NCI-H1436 treated with DMSO at 0.1 percent for 48 hours (cell line): ENCODE measurements around the gene LONRF3.
"Not testable (repeated sequence)": the region's sequence is repeated elsewhere in the genome, so short reads cannot be mapped to it uniquely, and the experiment has no call there.

Experiments
- DNase-seq: peaks from one replicate; lab custom pipeline; 2025; lab: John Stamatoyannopoulos, UW

The LONRF3 gene

DNA sequence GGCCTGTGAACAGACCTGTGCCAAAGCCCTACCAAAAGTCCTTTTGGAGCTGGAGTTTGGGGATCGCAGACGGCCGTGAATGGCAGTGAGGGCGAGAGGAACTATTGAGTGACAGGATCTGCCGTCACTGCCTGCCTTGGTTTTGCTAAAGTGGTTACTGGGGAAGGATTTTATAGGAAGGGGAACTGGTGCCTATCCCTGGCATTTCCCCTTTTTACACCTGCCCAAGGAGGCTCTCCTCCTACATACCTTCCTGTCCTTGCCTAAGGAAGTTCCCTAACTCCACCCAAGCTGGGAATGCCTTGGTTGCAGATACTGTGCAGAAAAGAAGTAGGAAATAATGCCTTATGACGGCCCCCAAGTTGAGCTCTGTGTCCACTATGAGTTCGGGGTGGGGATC is 14.5 kb downstream of the LONRF3 start:
- no peak for DNase-seq

DNA sequence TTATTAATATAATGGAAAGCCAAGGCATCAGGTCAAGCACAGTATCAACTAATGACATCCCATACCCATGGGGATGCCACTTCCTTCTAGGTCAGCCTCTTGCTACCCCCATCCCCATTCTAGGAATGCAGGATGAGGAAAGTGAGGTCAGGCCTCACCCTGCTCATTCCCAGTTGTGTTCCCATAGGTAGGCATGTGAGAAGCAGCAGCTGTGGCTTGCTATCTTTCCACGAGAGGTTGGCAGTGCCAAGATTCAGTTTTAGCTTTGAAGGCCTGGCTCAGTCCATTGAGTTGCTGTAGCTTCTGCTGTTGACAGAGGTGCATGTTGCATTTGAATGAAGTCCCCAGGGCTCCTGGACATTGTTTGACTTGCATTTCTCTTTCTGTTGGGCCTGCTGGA is 15.5 kb downstream of the LONRF3 start:
- DNase-seq, result no peak

DNA sequence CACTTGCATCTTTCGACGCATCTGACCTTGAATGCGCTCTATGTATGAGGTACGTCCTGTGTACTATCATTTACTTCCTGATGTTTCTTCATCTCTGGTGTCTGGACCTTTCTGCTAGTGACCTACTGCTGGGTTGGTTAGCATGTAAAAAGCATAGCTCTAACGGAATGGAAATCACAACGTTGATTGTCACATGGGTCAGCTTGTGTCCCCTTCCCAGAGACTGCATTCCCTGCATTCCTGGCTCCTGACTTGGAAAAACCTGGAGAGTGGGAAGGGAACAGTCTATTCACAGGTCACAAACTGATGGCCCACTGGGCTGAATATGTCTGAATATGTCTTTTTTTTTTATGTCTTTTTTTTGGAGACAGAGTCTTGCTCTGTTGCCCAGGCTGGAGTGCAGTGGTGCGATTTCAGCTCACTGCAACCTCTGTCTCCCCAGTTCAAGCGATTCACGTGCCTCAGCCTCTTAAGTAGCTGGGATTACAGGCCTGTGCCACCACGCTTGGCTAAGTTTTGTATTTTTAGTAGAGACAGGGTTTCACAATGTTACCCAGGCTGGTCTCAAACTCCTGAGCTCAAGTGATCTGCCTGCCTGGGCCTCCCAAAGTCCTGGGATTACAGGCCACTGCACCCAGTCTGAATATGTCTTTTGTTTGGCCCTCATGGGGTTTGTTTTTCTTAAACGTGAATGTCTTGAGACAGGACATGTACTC is 16.3 kb downstream of the LONRF3 start:
- DNase-seq, result no peak

DNA sequence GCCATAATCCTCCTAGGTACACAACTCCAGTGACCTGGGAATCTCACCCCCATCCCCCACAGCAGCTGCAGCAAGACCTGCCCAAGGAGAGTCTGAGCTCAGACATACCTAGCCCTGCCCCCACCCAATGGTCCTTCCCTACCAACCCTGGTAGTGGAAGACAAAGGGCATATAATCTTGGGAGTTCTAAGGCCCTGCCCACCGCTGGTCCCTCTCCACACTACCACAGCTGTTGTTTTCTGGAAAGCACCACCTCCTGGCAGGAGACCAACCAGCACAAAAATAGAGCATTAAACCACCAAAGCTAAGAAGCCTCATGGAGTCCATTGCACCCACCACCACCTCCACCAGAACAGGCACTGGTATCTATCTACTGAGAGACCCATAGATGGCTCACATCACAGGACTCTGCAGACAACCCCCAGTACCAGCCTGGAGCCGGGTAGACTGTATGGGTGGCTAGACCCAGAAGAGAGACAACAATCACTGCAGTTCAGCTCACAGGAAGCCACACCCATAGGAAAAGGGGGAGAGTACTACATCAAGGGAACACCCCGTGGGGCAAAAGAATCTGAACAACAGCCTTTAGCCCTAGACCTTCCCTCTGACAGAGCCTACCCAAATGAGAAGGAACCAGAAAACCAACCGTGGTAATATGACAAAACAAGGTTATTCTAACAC is 18.2 kb downstream of the LONRF3 start:
- DNase-seq, result not testable (repeated sequence)

DNA sequence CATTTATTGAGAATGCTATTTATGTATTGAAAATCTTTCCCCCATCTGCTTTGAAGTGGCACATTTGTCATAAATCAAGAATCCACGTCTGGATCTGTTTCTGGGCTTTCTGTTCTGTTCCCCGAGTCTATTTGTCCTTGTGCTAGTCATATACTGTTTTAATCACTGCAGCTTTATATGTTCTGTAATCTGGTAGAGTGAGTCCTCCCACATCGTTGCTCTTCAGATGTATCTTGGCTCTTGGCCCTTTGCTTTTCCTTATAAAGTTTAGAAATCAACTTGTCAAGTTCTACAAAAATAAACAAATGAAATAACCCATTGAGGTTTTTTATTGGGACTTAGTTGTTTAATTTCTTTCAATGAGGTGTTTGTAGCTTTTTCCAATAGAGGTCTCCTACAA is 29.0 kb downstream of the LONRF3 start:
- DNase-seq, result no peak

DNA sequence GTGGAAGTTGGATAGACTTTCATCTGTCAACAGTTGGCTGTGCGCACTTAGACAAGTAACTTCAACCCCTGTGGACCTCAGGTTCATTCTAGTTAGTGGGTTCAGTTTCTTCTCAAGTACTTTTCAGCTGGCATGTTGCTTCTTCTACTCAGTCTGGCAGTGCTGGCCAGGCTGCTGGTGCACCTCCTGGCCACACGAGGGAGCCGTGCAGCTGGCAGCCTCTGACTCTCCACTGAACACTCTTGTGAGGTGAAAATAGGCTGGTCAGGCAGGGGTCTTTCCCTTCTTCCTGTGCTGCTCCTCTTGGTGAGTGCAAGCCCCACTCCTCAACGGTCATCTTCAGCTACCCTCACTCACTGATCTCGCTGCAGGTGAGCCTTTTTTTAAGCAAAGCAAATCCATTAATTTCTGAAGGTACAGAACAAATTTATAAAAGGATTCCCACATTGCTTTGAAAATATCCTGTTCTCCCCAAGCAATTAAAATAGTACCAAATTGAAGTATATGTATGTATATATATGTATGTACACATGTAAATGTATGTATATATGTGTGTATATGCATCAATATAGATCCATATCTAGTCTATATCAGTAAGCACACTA is 30.6 kb downstream of the LONRF3 start:
- DNase-seq, result no peak

DNA sequence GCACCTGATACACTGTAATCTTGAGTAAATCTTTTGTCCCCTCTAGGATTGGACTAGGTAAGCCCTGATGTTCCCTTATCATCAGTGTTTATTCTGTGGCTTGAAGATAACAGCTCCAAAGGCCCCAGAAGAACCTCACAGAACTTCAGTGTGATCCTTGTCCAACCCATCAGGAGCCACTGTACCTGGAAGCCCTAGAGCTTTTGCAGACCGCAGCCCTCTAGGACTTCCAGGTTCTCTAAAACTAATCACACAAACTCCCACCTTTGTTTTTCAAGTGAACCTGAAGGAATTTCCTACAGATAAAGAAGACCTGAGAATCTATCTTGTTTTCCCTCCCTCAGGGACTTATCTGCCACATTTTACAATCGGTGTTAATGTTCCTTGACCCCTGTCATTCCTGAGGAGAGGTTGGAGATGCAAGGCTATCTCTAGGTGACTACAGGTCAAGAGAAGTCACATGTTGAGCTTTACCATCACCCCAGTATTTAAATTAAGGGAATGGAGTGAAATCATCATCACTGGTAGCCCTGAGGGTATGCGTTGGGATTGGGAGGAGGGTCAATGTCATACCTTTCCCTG is 32.9 kb downstream of the LONRF3 start:
- DNase-seq, result no peak

DNA sequence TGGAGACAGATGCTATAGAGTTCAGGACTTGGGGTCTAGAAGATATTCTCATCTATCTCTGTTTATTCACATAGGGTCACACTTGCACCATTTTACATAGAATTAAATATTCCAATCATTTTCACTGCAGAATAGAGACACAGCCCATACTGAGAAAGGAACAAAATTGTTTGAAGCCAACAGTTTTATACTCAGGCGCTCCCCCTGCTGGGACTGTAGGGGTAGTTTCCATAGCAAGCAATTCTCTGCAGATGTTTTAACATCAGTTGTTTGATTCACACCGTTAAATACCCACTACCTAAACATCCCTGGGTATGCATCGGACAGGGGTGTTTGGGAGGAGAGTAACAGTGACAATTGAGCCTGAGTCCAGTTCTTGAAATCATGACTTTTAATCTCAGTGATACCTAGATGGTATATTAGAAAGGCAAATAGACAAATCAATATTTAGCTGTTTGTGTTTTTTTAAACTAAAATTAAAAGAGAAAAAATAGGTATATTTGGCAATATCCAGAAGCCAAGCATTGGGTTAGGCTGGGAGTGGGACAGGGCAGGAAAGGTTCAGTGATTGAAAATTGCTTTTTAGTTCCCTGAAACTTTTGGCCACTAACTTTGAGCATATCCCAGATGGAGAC is 33.8 kb downstream of the LONRF3 start:
- no peak for DNase-seq

DNA sequence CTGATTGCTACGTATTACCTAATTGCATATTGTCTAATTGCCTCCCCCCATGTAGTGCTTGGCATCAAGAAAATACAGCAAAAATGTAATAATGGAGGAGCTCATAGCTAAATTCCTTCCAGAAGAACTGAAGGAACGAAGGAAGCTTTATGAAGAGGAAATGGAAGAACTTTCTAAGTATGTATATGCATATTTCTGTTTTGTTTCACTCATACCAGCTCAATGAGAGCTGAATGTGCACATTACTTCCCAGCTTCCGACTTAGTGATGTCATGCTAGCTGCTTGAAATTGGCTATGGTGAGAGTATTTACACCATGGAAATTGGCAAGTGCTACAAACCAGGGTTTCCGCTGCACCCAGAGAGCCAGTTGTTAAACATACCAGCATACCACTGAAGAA is 34.7 kb downstream of the LONRF3 start:
- no peak for DNase-seq

DNA sequence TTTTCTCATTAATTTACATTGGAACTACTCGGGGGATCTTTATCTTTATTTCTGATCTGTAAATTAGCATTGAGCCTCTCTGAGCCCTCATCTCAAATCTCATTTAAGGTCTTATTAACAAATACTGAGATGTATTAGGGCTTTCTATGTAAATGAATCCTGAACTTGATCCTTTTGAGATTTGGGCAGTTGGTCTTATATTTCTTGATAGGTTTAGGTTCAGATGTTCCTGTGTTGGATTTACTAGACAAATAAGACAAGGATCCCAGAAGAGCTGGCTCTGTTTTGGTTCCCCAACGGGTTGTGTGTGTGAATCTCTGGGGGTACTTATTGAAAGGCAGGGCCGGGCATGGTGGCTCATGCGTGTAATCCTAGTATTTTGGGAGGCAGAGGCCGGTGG is 36.1 kb downstream of the LONRF3 start:
- no peak for DNase-seq

DNA sequence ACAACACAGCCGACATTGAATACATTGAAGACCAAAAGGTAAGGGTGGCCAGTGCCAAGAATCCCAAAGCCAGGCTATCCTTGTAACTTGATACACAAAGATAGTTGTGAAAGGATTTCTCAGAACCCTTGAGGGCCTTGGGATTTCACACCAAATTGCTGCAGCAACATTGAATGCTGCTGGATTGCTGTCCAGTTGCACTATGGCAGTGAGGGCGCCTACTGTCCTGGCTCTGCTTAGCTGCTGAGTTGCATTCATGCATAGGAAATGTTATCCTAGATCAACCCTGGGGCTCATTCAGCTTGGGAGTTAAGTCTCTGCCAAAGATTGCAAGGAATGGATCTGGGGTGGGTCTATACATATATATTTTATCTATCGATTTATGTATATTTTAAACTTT is 38.7 kb downstream of the LONRF3 start:
- no peak for DNase-seq

DNA sequence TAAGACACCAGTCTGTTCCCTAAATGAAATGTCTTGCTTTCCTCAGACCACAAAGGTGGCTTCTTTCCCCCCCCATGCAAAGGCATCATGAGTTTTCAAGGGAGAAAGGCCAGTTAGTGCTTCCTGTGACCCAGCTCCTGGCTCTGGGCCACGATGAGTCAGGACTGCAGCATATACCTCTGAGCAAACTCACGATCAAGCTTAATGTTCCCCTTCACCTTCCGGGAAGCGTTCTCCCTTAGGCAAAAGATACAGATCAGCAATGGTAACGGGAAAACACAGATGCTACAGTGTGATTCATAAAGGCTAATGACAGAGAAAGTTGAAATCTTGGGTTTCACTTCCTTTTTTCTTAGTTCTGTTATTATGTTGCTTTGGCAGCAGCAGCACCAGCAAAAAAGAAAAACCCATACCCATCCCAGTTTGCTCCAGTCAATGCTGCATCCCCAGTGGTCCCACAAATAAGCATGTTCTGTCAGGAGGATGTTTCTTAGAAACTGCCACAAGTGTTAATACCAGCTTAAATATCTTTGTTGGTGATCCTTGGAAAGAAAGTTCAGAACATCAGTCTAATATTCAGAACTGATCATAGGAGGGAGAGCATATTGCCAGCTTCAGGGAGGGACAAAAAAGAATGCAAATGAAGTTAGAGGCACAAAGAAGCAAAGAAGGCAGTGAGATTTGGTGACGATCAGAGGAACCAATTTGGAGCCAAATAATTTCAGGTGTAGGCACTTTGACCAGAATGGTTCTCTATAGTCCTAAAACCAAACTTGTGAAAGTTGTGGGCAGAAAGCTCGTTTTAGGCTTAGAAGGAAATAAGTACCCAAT is 41.2 kb downstream of the LONRF3 start:
- DNase-seq, result no peak

DNA sequence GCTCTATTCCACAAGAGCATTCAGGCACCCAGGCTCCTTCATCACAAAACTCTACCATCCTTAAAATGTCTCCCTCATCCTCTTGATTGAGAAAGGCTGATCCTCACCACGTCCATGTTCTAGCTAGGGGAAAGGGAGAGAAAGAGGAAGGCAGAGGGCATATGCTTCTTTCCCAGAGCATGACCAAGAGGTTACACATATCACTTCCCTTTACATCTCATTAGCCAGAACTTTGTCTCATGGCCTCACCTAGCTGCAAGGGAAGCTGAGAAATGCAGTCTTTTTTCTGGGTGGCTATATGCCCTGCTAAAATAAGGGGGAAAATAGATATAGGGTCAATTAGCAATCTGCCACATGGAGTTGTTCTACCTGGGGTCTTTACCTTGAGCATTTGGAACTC is 42.7 kb downstream of the LONRF3 start:
- no peak for DNase-seq

DNA sequence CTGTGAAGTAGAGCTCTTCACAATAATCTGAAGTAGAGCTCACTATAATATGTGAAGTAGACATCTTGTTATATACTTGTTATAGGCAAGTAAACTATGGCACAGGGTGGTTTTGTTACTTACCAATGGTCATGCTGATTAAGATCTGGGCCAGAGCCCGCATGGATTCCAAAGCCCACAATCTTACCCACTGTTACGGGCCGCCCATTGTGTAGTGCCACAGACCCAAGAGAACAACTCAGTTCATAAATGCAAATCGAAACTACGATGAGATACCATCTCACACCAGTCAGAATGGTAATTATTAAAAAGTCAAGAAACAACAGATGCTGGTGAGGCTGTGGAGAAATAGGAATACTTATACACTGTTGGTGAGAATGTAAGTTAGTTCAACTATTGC is 51.5 kb downstream of the LONRF3 start:
- DNase-seq, result no peak

DNA sequence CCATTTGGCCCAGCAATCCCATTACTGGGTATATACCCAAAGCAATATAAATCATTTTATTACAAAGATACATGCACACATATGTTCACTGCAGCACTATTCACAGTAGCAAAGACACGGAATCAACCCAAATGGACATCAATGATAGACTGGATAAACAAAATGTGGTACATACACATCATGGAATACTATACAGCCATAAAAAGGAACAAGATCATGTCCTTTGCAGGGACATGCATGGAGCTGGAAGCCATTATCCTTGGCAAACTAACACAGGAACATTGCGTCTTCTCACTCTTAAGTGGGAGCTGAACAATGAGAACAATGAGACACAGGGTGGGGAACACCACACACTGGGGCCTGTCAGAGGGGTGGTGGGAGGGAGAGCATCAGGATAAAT is 51.9 kb downstream of the LONRF3 start:
- DNase-seq, result not testable (repeated sequence)

DNA sequence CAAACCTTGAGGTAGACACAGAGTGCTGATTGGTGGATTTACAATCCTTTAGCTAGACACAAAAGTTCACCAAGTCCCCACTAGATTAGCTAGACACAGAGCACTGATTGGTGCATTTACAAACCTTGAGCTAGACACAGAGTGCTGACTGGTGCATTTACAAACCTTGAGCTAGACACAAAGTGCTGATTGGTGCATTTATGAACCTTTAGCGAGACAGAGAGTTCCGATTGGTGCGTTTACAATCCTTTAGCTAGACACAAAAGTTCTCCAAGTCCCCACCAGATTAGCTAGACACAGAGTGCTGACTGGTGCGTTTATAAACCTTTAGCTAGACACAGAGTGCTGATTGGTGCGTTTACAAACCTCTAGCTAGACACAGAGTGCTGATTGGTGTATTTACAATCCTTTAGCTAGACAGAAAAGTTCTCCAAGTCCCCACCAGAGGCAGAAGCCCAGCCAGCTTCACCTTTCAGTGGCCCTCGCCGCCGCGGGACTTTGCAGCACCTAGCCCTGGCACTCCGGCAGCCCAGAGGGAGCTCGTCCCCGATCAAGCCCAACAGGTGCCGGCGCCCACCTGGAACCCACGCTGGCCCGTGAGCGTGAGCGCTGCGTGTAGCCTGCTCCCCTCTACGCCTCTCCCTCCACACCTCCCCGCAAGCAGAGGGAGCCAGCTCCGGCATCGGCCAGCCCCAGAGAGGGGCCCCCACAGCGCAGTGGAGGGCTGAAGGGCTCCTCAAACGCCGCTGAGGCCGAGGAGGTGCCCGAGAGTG is 53.7 kb downstream of the LONRF3 start:
- not testable (repeated sequence) for DNase-seq

DNA sequence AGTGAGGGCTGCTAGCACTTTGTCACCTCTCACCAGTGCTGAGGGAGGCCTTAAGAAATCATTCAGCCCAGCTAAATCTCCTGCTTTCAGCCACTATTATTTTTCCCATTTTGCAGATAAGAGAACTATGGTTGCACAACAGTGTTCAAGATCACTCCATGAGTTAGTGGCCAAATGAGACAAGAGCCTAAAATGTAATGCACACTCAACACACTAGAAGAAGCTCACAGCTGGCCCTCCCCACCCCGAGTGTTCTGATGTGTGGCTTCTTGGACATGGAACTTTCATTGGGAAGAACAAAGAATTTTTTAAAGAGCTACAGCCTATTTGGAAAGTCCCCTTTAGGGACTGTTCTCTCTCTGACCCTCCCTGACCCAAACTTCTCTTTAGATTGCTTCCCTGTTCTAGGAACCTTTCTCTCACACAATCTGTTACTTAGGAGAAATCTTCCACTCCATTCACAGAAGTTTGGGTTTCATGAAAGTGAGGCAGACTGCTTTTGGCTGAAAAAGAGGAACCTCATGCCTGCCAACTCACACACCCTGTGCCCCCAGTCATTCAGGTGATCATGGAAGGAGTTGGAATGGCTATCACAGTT is 54.4 kb downstream of the LONRF3 start:
- no peak for DNase-seq

DNA sequence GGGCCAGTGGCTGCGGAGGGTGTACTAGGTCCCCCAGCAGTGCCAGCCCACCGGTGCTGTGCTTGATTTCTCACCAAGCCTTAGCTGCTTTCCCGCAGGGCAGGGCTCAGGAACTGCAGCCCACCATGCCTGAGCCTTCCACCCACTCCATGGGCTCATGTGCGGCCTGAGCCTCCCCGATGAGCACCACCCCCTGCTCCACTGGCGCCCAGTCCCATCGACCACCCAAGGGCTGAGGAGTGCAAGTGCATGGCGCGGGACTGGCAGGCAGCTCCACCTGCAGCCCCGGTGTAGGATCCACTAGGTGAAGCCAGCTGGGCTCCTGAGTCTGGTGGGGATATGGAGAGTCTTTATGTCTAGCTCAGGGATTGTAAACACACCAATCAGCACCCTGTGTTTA is 55.2 kb downstream of the LONRF3 start:
- DNase-seq, result not testable (repeated sequence)

DNA sequence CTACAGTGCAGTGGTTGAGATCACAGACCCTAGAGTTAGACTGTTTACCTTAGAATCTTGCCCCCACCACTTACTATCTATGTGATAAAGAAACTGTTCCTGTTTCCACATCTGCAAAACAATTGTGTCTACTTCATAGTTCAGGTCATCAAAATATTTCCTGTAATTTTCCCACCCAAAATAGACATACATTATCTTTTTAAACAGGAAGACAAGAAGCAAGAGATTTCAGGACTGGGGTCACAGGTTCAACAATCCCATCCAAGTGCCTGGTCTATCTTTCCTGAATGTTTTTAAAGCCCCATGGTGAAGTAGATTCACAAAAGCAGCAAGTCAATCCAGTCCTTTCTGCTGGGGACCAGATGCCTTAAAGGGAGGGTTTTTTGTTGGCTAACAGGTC is 56.6 kb downstream of the LONRF3 start:
- DNase-seq, result no peak
